Left lung (tissue), 10 donors: ENCODE data around the gene CBX1. TPM values are rescaled to one million over a fixed set of nuclear protein-coding genes. Genes with fewer than 3 reads are reported as not detected.

Experiments
- ATAC-seq: fragments of 200-7000 bp; cut with Tn5 transposase; one replicate; pipeline ENCODE4 v1.9.1; 2020; ENCODE audit warnings: moderate library complexity
- DNase-seq, 4 donors: peaks; one replicate each; pipeline ENCODE4 v3.0.0-alpha.2; 2013 to 2020
- H3K27ac ChIP-seq, 2 donors: fragments of 200-600 bp; sonication (generic) in 1 of 2; one replicate each; pipeline versions ENCODE4 v1.5.0 to v1.8.0; 2020 to 2021
- H3K27me3 ChIP-seq, 2 donors: fragments of 200-600 bp; sonication (generic) in 1 of 2; one replicate each; pipeline versions ENCODE4 v1.5.0 to v1.8.0; 2020 to 2021
- H3K36me3 ChIP-seq, 2 donors: fragments of 200-600 bp; sonication (generic) in 1 of 2; one replicate each; pipeline versions ENCODE4 v1.5.0 to v1.8.0; 2020 to 2021
- H3K4me1 ChIP-seq, 2 donors: fragments of 200-600 bp; one replicate each; pipeline ENCODE4 v1.8.0; 2021
- H3K4me3 ChIP-seq, 2 donors: fragments of 200-600 bp; sonication (generic) in 1 of 2; one replicate each; pipeline versions ENCODE4 v1.5.0 to v1.8.0; 2020 to 2021; ENCODE audit warnings: mild to moderate bottlenecking in 1 of 2
- H3K9me3 ChIP-seq, 2 donors: fragments of 200-600 bp; sonication (generic) in 1 of 2; one replicate each; pipeline versions ENCODE4 v1.5.0 to v1.8.0; 2020 to 2021
- CTCF ChIP-seq, 2 donors: fragments of 200-600 bp; sonication (generic) in 1 of 2; IDR thresholded peaks; one replicate each; pipeline versions ENCODE4 v1.5.0 to v1.8.0; 2021; ENCODE audit warnings: antibody characterized with exemption in 2 of 2
- intact Hi-C, 2 donors: fragments of 100-400 bp; cut with DNase I; formaldehyde crosslinking; loops; one replicate each; pipeline versions ENCODE4 v1.11.2 to v1.14.2; 2022
- polyA plus RNA-seq, 6 donors: library from polyadenylated mRNA; unstranded; fragments of 120-200 nt; gene quantifications; one replicate each; pipeline ENCODE4 v1.2.1, GENCODE V29; 2013; ENCODE audit not compliant: insufficient read length in 6 of 6
- total RNA-seq, 2 donors: library from RNA; stranded (reverse); fragmentation: NEBNext Ultra II Directional; extraction: Animal tissue kit (Norgen Biotek cat#: 25700); gene quantifications; one replicate each; pipeline ENCODE4 v1.2.1, GENCODE V29; 2021
- donor health status: DM: no; HTN: yes; CAD: no.
- donor health status: DM: no; HTN: no; CAD: no.

Gene CBX1
- total and polyA plus RNA-seq, 8 donors, result 43.0 to 213 (median 165) TPM

- Histone ChIP-seq H3K4me3 (no peak overlapping the region), H3K27ac (no peak overlapping the region), H3K9me3 (no peaks in the 10 kb centered on the region), H3K27me3 (no peaks in the 10 kb centered on the region), H3K4me1 (no peaks in the 10 kb centered on the region), H3K36me3 (peaks cover 0 to 99% of the 10 kb centered on the region in 2 donors)
- TF ChIP-seq CTCF (IDR thresholded peaks at IDR 0.05), result no peak
- DNase-seq (no peak), ATAC-seq (no peak)
- intact Hi-C loops, result loop anchor here in 1 of 2 donors (10.0 kb wide), 1 partner anchor 97 kb away; no protein-coding TSS in a partner anchor
Measured at GRCh38 chr17:48121923-48122664, 20.8 kb upstream of the CBX1 start.

GRCh38 chr17:48113201-48113676 is 12.0 kb upstream of the CBX1 start:
- DNase-seq, result no peak
- intact Hi-C loops, result no loop called here
- no peaks in the 10 kb centered on the region for H3K9me3 ChIP-seq
- H3K27me3 ChIP-seq, result no peaks in the 10 kb centered on the region
- H3K4me3 ChIP-seq, result no peak overlapping the region
- peaks cover 0 to 52% of the 10 kb centered on the region in 2 donors for H3K36me3 ChIP-seq
- peak; percentile 58 for ATAC-seq
- H3K27ac ChIP-seq, result peak overlapping the region; percentile 50 to 92
- no peak for TF ChIP-seq CTCF (IDR thresholded peaks at IDR 0.05)
- peaks cover 5 to 59% of the 10 kb centered on the region in 2 donors for H3K4me1 ChIP-seq

DNA sequence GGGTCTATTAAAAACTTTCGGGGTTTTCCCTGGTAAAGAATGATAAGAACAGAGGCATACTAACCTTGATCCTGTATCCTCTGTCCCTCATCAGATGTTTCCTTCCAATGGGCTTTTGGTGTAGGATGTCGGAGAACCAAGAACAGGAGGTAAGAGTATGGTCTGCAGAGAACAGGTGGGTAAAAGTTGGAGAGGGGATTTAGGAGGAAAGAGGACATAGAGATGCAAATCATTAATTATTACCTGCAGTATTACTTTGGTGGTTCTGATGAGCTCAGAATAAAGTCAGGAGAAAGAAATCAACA is 10.6 kb upstream of the CBX1 start:
- H3K4me3 ChIP-seq, result no peak overlapping the region
- no peak for ATAC-seq
- TF ChIP-seq CTCF (IDR thresholded peaks at IDR 0.05), result no peak
- no peak for DNase-seq
- H3K36me3 ChIP-seq, result peaks cover 0 to 39% of the 10 kb centered on the region in 2 donors
- H3K27me3 ChIP-seq, result no peaks in the 10 kb centered on the region
- H3K4me1 ChIP-seq, result peaks cover 6 to 62% of the 10 kb centered on the region in 2 donors
- peak overlapping the region in 1 of 2 donors; percentile 92 for H3K27ac ChIP-seq
- intact Hi-C loops, result no loop called here
- H3K9me3 ChIP-seq, result no peaks in the 10 kb centered on the region

DNA sequence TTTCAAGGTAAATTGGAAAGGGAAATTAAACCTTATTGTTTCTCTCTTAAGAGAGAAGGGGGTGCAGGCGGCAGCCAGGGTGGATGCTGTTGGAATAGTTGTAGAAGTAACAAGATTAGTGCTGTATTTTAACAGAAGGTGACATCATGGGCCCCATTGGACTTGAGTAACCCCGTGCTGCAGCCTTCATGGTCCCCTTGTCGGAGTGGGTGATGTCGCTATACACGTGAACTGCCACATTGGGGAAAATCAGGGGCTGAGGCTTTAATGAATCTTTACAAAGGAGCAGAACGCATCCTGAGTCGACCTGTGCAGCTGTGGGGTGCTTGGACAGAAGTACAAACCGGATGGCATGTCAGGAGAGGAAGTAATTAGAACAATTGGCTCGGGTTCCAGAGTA is 9.5 kb upstream of the CBX1 start:
- H3K4me3 ChIP-seq, result no peak overlapping the region
- H3K4me1 ChIP-seq, result peaks cover 9 to 71% of the 10 kb centered on the region in 2 donors
- H3K36me3 ChIP-seq, result peaks cover 0 to 28% of the 10 kb centered on the region in 2 donors
- TF ChIP-seq CTCF (IDR thresholded peaks at IDR 0.05), result no peak
- DNase-seq (no peak), ATAC-seq (no peak)
- no peaks in the 10 kb centered on the region for H3K27me3 ChIP-seq
- intact Hi-C loops, result no loop called here
- H3K27ac ChIP-seq, result peak overlapping the region in 1 of 2 donors; percentile 33
- H3K9me3 ChIP-seq, result no peaks in the 10 kb centered on the region

DNA sequence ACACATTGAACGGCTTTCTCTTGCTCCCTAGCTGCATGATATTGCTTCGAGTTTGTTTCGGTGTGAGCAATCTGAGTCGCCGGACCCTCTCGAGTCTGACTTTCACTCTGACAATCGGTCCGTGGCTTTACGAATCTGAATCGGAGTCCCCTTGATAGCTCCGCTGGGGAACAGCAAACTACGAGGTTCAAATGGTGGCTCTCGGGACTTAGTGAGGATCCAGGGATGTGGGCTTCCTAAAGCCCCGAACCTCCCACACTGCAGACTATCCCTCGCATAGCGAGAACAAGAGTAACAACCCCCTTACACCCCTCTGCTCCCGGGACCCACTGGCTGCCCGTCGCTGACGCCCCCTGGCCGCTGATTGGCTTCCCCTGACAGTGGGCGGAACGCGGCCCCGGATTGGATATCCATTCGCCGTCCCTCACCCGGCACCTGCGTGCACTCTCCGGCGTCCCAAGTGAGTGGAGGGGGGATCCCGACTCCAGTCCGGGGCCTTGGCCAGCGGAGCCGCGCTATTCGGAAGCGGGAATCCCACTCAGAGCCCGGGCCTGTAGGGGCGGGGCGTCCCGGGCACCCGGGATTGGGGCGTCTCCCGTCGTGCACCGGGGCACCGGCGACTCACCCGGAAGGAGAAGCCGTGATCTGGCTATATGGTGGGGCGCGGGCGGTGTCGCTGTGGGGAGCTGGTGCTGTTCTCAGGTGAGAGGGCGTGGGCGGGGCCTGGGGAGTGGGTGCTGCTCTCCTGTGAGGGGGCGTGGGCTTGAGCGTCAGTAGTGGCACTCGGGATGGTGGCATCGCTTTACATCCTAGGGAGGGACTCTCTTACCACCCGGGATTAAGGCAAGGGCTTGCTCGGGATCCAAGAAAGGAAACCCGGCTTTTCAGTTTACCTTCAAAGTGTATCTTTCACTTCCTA is 6.1 kb upstream of the CBX1 start, which contains the start of gene SNX11:
SNX11 (plus strand) TSS at position 630 of the 919 bp plus-strand sequence. CDS start 4,278 bp downstream, outside the sequence.
- intact Hi-C loops, result no loop called here
- Histone ChIP-seq H3K9me3 (peaks cover 0 to 4% of the 10 kb centered on the region in 2 donors), H3K36me3 (no peaks in the 10 kb centered on the region), H3K4me1 (peaks cover 9 to 56% of the 10 kb centered on the region in 2 donors), H3K27ac (peak within 1 kb of the TSS; percentile 91 to 95), H3K27me3 (no peaks in the 10 kb centered on the region), H3K4me3 (peak within 1 kb of the TSS; percentile 63 to 82)
- DNase-seq (peak; percentile 85 to 97 (median 92)), ATAC-seq (peak; percentile 97)
- TF ChIP-seq CTCF (IDR thresholded peaks at IDR 0.05), result no peak
